ENCODE data around the gene PRKCA.

GRCh38 chr17:66835476-66835875 lies 533.1 kb downstream of the PRKCA start:
- TF ChIP-seq, protein P1, sequence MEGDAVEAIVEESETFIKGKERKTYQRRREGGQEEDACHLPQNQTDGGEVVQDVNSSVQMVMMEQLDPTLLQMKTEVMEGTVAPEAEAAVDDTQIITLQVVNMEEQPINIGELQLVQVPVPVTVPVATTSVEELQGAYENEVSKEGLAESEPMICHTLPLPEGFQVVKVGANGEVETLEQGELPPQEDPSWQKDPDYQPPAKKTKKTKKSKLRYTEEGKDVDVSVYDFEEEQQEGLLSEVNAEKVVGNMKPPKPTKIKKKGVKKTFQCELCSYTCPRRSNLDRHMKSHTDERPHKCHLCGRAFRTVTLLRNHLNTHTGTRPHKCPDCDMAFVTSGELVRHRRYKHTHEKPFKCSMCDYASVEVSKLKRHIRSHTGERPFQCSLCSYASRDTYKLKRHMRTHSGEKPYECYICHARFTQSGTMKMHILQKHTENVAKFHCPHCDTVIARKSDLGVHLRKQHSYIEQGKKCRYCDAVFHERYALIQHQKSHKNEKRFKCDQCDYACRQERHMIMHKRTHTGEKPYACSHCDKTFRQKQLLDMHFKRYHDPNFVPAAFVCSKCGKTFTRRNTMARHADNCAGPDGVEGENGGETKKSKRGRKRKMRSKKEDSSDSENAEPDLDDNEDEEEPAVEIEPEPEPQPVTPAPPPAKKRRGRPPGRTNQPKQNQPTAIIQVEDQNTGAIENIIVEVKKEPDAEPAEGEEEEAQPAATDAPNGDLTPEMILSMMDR (IDR thresholded peaks at IDR 0.05), result no peak
- TF ChIP-seq POLR2A (IDR thresholded peaks at IDR 0.05), result no peak
